ENCODE measurements around the gene SLC25A43.
"Not testable (repeated sequence)": the region's sequence is repeated elsewhere in the genome, so short reads cannot be mapped to it uniquely, and the experiment has no call there.

DNA sequence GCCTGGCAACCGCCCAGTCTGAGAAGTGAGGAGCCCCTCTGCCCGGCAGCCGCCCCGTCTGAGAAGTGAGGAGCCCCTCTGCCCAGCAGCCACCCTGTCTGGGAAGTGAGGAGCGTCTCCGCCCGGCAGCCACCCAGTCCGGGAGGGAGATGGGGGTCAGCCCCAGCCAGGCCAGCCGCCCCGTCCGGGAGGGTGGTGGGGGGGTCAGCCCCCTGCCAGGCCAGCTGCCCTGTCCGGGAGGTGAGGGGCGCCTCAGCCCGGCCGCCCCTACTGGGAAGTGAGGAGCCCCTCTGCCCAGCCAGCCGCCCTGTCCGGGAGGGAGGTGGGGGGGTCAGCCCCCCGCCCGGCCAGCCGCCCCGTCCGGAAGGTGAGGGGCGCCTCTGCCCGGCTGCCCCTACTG is 37.1 kb upstream of the SLC25A43 start:
- TF ChIP-seq SNAI2 (CRISPR knock-in tag; IDR thresholded peaks at IDR 0.05); ARNTL (CRISPR knock-in tag; IDR thresholded peaks at IDR 0.05; ENCODE audit: borderline replicate concordance, low read depth); BACH2 (CRISPR knock-in tag; IDR thresholded peaks at IDR 0.05; ENCODE audit: borderline replicate concordance); PPARA (CRISPR knock-in tag; IDR thresholded peaks at IDR 0.05; ENCODE audit: borderline replicate concordance); ZFP30 (CRISPR knock-in tag; IDR thresholded peaks at IDR 0.05); RARB (CRISPR knock-in tag; IDR thresholded peaks at IDR 0.05); ZNF565 (CRISPR knock-in tag; conservative IDR thresholded peaks at IDR 0.05; ENCODE audit: low read depth); ZFP3 (CRISPR knock-in tag; IDR thresholded peaks at IDR 0.05); TCF4 (CRISPR knock-in tag; IDR thresholded peaks at IDR 0.05; ENCODE audit: borderline replicate concordance); GLIS3 (CRISPR knock-in tag; IDR thresholded peaks at IDR 0.05): not testable (repeated sequence)
- TF ChIP-seq, protein P1, sequence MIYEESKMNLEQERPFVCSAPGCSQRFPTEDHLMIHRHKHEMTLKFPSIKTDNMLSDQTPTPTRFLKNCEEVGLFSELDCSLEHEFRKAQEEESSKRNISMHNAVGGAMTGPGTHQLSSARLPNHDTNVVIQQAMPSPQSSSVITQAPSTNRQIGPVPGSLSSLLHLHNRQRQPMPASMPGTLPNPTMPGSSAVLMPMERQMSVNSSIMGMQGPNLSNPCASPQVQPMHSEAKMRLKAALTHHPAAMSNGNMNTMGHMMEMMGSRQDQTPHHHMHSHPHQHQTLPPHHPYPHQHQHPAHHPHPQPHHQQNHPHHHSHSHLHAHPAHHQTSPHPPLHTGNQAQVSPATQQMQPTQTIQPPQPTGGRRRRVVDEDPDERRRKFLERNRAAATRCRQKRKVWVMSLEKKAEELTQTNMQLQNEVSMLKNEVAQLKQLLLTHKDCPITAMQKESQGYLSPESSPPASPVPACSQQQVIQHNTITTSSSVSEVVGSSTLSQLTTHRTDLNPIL (CRISPR knock-in tag; IDR thresholded peaks at IDR 0.05; ENCODE audit: low read depth): not testable (repeated sequence)
- TF ChIP-seq, protein P2, sequence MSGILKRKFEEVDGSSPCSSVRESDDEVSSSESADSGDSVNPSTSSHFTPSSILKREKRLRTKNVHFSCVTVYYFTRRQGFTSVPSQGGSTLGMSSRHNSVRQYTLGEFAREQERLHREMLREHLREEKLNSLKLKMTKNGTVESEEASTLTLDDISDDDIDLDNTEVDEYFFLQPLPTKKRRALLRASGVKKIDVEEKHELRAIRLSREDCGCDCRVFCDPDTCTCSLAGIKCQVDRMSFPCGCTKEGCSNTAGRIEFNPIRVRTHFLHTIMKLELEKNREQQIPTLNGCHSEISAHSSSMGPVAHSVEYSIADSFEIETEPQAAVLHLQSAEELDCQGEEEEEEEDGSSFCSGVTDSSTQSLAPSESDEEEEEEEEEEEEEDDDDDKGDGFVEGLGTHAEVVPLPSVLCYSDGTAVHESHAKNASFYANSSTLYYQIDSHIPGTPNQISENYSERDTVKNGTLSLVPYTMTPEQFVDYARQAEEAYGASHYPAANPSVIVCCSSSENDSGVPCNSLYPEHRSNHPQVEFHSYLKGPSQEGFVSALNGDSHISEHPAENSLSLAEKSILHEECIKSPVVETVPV (CRISPR knock-in tag; IDR thresholded peaks at IDR 0.05): not testable (repeated sequence)
- TF ChIP-seq, protein P3, sequence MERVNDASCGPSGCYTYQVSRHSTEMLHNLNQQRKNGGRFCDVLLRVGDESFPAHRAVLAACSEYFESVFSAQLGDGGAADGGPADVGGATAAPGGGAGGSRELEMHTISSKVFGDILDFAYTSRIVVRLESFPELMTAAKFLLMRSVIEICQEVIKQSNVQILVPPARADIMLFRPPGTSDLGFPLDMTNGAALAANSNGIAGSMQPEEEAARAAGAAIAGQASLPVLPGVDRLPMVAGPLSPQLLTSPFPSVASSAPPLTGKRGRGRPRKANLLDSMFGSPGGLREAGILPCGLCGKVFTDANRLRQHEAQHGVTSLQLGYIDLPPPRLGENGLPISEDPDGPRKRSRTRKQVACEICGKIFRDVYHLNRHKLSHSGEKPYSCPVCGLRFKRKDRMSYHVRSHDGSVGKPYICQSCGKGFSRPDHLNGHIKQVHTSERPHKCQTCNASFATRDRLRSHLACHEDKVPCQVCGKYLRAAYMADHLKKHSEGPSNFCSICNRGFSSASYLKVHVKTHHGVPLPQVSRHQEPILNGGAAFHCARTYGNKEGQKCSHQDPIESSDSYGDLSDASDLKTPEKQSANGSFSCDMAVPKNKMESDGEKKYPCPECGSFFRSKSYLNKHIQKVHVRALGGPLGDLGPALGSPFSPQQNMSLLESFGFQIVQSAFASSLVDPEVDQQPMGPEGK (CRISPR knock-in tag; IDR thresholded peaks at IDR 0.05; ENCODE audit: borderline replicate concordance): not testable (repeated sequence)
